ENCODE results near the gene CA11. TPM values are rescaled to one million over a fixed set of nuclear protein-coding genes. Genes with fewer than 3 reads are reported as not detected.

The CA11 gene
- total RNA-seq, 2 experiments from 2014 or later = 11.1 to 13.0 TPM

GRCh38 chr19:48650974-48651682 lies 5.1 kb upstream of the CA11 start:
- Mint-ChIP-seq H3K9me3 (no peaks in the 10 kb centered on the region), H3K27me3 (no peaks in the 10 kb centered on the region), H3K27ac (no peak overlapping the region), H3K4me1 (ENCODE audit: low read depth) (peaks cover 20% of the 10 kb centered on the region), H3K36me3 (ENCODE audit: low read depth) (no peaks in the 10 kb centered on the region), H3K4me3 (no peak overlapping the region)
- DNase-seq = no peak
- CTCF ChIA-PET = interaction anchor here (0.6 kb wide), 1 partner anchor 62 kb away, joined by 4 read pairs; no protein-coding TSS in a partner anchor
- no peak for TF ChIP-seq CTCF (IDR thresholded peaks at IDR 0.05)
- POLR2A ChIA-PET = interaction anchor here (0.6 kb wide), 1 partner anchor 37 kb away, joined by 3 read pairs; the partner anchor contains the start of gene FAM83E
- no peak for ATAC-seq
- intact Hi-C loops (cut with micrococcal nuclease) = no loop called here

GRCh38 chr19:48648134-48648533 lies 2.1 kb upstream of the CA11 start:
- Mint-ChIP-seq H3K4me3 (no peak overlapping the region), H3K9me3 (no peaks in the 10 kb centered on the region), H3K36me3 (ENCODE audit: low read depth) (no peaks in the 10 kb centered on the region), H3K27me3 (no peaks in the 10 kb centered on the region), H3K27ac (no peak overlapping the region), H3K4me1 (ENCODE audit: low read depth) (peaks cover 36% of the 10 kb centered on the region)
- POLR2A ChIA-PET = no interaction called here
- no peak for DNase-seq
- no peak for ATAC-seq
- intact Hi-C loops (cut with micrococcal nuclease) = loop anchor here (10.0 kb wide), 1 partner anchor 97 kb away; the partner anchor contains the start of genes IZUMO1 and RASIP1
- no peak for TF ChIP-seq CTCF (IDR thresholded peaks at IDR 0.05)
- CTCF ChIA-PET = interaction anchor here (1.2 kb wide), 1 partner anchor 29 kb away, joined by 3 read pairs; no protein-coding TSS in a partner anchor

GRCh38 chr19:48646722-48647216 lies 782 bp upstream of the CA11 start:
- H3K27ac Mint-ChIP-seq = peak overlapping the region; percentile 81
- POLR2A ChIA-PET = interaction anchor here (1.0 to 2.3 kb wide), 3 partner anchors 10 to 30 kb away, joined by 3 to 16 read pairs (median 8); partner anchors contain the start of gene DBP
- no peaks in the 10 kb centered on the region for H3K27me3 Mint-ChIP-seq
- H3K4me1 Mint-ChIP-seq (ENCODE audit: low read depth) = peaks cover 34% of the 10 kb centered on the region
- no peaks in the 10 kb centered on the region for H3K9me3 Mint-ChIP-seq
- DNase-seq (no peak), ATAC-seq (no peak)
- no peak for TF ChIP-seq CTCF (IDR thresholded peaks at IDR 0.05)
- no peaks in the 10 kb centered on the region for H3K36me3 Mint-ChIP-seq (ENCODE audit: low read depth)
- intact Hi-C loops (cut with micrococcal nuclease) = loop anchor here (10.0 kb wide), 1 partner anchor 98 kb away; the partner anchor contains the start of genes IZUMO1 and RASIP1
- CTCF ChIA-PET = interaction anchor here (1.0 to 1.8 kb wide), 4 partner anchors 13 to 189 kb away, joined by 3 to 11 read pairs (median 5); partner anchors contain the start of genes HSD17B14, RPL18 and SPHK2
- peak overlapping the region; percentile 42 for H3K4me3 Mint-ChIP-seq

- intact Hi-C loops (cut with micrococcal nuclease) = loop anchor here (10.0 kb wide), 1 partner anchor 99 kb away; the partner anchor contains the start of genes IZUMO1 and RASIP1
- ATAC-seq (no peak), DNase-seq (no peak)
- CTCF ChIA-PET = interaction anchor here (0.6 to 1.9 kb wide), 21 partner anchors 8 to 348 kb away, joined by 3 to 17 read pairs (median 4); partner anchors contain the start of genes DBP, GYS1, HSD17B14 and RPL18
- H3K27ac Mint-ChIP-seq = peak overlapping the region; percentile 90
- no peaks in the 10 kb centered on the region for H3K27me3 Mint-ChIP-seq
- H3K36me3 Mint-ChIP-seq (ENCODE audit: low read depth) = no peaks in the 10 kb centered on the region
- peak overlapping the region; percentile 85 for H3K4me3 Mint-ChIP-seq
- TF ChIP-seq CTCF (IDR thresholded peaks at IDR 0.05) = no peak
- peaks cover 37% of the 10 kb centered on the region for H3K4me1 Mint-ChIP-seq (ENCODE audit: low read depth)
- H3K9me3 Mint-ChIP-seq = no peaks in the 10 kb centered on the region
- POLR2A ChIA-PET = interaction anchor here (0.6 to 2.3 kb wide), 9 partner anchors 8 to 349 kb away, joined by 3 to 16 read pairs (median 4); partner anchors contain the start of genes DBP, PPP1R15A, RPL18 and SPHK2
Observed at GRCh38 chr19:48645620-48646000, 377 bp downstream of the CA11 start.
